ENCODE measurements around the gene ZDHHC9.

Gene ZDHHC9

DNA sequence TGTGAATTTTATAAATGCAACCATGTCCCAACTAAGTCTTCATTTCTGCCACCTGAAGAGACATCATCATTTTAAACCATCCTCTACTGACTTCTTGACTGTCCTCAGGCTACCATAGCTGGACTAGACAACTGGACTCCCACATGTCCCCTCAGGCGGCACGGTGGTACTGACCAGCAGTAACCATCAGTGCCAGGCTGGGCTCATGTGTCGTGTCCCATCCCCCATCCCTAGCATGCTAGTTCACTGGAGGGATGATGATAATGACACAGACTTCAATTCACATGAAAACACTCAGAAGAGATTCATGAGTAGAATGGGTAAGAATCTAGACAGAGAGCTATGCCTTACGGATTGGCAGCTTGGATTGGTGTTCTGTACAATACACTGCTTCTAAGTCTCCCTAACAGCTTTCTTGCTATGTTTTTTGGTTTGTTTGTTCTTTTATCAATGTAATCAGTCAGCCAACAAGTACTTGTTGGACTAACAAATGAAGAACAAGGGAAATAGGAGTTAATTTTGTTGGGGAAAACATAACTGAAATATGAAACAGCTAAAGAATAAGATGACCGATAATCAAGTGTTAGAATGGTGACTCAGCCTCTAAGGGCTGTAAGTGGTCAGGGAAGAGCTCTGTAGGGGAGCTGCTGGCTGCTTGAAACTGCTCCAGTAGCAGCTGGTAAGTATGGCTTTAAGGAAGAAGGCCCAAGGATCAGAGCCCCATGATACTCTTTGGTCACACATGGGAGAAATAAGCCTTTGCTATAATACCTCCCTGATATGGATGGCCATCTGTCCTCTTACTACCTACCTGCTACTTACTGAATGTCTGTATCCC is 10.3 kb downstream of the ZDHHC9 start:
- no peak overlapping the region for H3K27ac Mint-ChIP-seq
- H3K4me3 Mint-ChIP-seq, result no peak overlapping the region
- ATAC-seq (no peak), DNase-seq (no peak)
- no peaks in the 10 kb centered on the region for H3K4me1 Mint-ChIP-seq
- peaks cover 8% of the 10 kb centered on the region for H3K36me3 Mint-ChIP-seq (ENCODE audit: low read depth)
- H3K27me3 Mint-ChIP-seq, result no peaks in the 10 kb centered on the region
- no peaks in the 10 kb centered on the region for H3K9me3 Mint-ChIP-seq

- ATAC-seq (no peak), DNase-seq (no peak)
- Mint-ChIP-seq H3K36me3 (ENCODE audit: low read depth) (peaks cover 4% of the 10 kb centered on the region), H3K4me3 (no peak overlapping the region), H3K4me1 (peaks cover 1% of the 10 kb centered on the region), H3K9me3 (no peaks in the 10 kb centered on the region), H3K27ac (no peak overlapping the region), H3K27me3 (no peaks in the 10 kb centered on the region)
Measured at GRCh38 chrX:129831091-129831885, 12.4 kb downstream of the ZDHHC9 start.

DNA sequence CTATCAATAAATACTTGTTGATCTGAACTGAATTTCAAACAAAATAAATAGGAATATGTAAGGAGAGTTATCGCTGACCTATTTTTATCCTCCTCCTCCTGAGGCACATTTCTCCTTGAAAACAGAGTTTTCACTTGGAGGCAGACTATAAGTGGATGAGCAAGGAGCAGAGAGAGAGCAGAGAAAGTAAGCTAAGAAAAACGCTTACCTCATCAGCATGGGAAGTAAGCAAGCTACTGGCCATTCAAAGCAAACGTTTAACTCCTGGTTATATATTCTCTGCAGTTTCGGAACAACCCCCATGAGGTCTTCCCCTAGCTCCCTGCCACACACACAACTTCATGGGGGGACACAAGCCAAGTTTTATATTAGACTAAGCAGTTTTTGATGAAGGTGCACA is 13.2 kb downstream of the ZDHHC9 start:
- Mint-ChIP-seq H3K27ac (no peak overlapping the region), H3K4me3 (no peak overlapping the region), H3K9me3 (no peaks in the 10 kb centered on the region), H3K27me3 (no peaks in the 10 kb centered on the region), H3K36me3 (ENCODE audit: low read depth) (peaks cover 4% of the 10 kb centered on the region), H3K4me1 (peaks cover 5% of the 10 kb centered on the region)
- ATAC-seq (no peak), DNase-seq (no peak)

DNA sequence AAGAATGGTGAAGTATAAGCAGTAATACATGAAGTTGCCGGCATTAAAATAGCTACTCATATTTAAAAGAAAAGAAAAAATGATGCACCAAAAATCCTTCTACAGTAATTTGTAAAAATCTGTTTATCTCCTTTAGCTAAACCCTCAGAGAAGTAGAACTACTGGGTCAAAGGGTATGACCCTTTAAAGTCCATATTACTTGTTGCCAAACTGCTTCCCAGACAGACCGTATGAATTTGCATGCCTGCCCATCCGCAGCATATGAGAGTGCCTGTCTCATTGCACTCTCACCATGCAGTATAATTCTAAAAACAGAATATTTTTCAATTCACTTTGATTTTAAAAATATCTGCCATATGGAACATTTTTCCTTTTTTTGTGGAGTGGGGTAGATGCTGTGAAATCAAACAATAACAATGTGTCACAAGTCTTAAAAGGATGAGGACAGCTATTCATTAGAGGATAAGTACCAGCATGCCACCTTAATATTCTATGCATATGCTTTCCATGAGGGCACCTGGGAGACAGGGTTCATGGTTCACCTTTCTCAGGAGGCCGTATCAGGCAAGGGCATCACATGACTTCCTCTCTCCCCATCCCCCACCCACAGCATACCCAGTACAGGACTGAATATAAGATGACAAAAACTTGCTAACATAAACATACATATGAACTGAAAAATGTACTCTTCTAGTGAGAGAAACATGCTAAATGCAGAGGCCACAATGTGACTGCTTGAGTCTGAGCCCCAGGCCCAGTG is 17.8 kb downstream of the ZDHHC9 start:
- Mint-ChIP-seq H3K4me3 (no peak overlapping the region), H3K36me3 (ENCODE audit: low read depth) (peaks cover 8% of the 10 kb centered on the region), H3K27me3 (no peaks in the 10 kb centered on the region), H3K4me1 (peaks cover 12% of the 10 kb centered on the region), H3K27ac (no peak overlapping the region), H3K9me3 (no peaks in the 10 kb centered on the region)
- peak; percentile 2 for DNase-seq
- no peak for ATAC-seq

- no peaks in the 10 kb centered on the region for H3K9me3 Mint-ChIP-seq
- H3K27me3 Mint-ChIP-seq, result no peaks in the 10 kb centered on the region
- ATAC-seq (no peak), DNase-seq (no peak)
- no peak overlapping the region for H3K4me3 Mint-ChIP-seq
- peaks cover 12% of the 10 kb centered on the region for H3K4me1 Mint-ChIP-seq
- H3K36me3 Mint-ChIP-seq (ENCODE audit: low read depth), result peaks cover 8% of the 10 kb centered on the region
- H3K27ac Mint-ChIP-seq, result no peak overlapping the region
Measured at GRCh38 chrX:129824620-129825019, 19.1 kb downstream of the ZDHHC9 start.

DNA sequence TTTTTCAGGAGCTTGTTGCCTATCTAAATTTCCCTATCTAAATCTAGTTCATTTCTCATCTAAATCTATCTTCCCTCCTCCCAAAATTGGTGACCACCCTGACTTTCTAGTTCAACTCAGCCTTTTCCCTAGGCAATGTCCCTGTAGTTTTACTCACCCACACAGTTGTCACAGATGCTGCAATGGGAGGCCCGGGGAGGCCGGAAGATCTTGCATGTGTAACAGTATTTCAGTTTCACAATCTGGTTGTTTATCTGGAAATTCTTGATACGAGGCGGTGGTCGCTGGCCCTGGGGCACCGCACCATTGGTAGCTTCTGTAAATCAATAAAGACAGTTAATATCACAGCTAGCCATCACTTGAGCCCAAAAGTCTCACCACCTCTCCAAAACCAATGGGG is 20.2 kb downstream of the ZDHHC9 start:
- Mint-ChIP-seq H3K36me3 (ENCODE audit: low read depth) (peaks cover 5% of the 10 kb centered on the region), H3K27me3 (no peaks in the 10 kb centered on the region), H3K27ac (peak overlapping the region; percentile 65), H3K4me1 (peaks cover 12% of the 10 kb centered on the region), H3K9me3 (no peaks in the 10 kb centered on the region), H3K4me3 (peak overlapping the region; percentile 15)
- no peak for DNase-seq
- no peak for ATAC-seq

DNA sequence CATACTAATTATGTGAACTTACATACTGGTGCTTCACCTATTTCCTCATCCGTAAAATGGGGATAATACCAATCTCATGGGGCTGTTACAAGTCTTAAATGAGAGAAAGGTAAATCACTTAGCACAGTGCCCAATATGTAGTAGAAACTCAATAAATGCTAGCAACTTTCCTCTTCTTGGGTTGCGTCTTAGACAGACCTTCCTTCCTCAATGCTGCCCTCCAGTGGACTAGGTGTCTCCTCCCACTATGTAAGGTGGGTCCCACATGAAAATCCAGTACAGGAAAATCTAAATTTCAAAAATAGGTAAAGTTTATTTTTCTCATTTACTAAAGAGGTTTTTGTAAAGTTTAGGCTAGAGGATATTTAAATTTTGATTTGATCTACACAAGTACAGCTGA is 20.6 kb downstream of the ZDHHC9 start:
- H3K4me3 Mint-ChIP-seq, result no peak overlapping the region
- H3K4me1 Mint-ChIP-seq, result peaks cover 12% of the 10 kb centered on the region
- H3K27ac Mint-ChIP-seq, result peak overlapping the region; percentile 65
- no peaks in the 10 kb centered on the region for H3K27me3 Mint-ChIP-seq
- ATAC-seq (peak; percentile 69), DNase-seq (peak; percentile 41)
- no peaks in the 10 kb centered on the region for H3K9me3 Mint-ChIP-seq
- H3K36me3 Mint-ChIP-seq (ENCODE audit: low read depth), result peaks cover 4% of the 10 kb centered on the region

- H3K9me3 Mint-ChIP-seq, result no peaks in the 10 kb centered on the region
- no peaks in the 10 kb centered on the region for H3K27me3 Mint-ChIP-seq
- no peak overlapping the region for H3K4me3 Mint-ChIP-seq
- DNase-seq (no peak), ATAC-seq (no peak)
- peaks cover 1% of the 10 kb centered on the region for H3K4me1 Mint-ChIP-seq
- H3K36me3 Mint-ChIP-seq (ENCODE audit: low read depth), result peaks cover 5% of the 10 kb centered on the region
- H3K27ac Mint-ChIP-seq, result no peak overlapping the region
Measured at GRCh38 chrX:129818123-129818522, 25.6 kb downstream of the ZDHHC9 start.

GRCh38 chrX:129813662-129814368 is 29.9 kb downstream of the ZDHHC9 start:
- Mint-ChIP-seq H3K4me3 (no peak overlapping the region), H3K27me3 (no peaks in the 10 kb centered on the region), H3K36me3 (ENCODE audit: low read depth) (peaks cover 26% of the 10 kb centered on the region), H3K4me1 (peaks cover 11% of the 10 kb centered on the region), H3K9me3 (no peaks in the 10 kb centered on the region), H3K27ac (no peak overlapping the region)
- DNase-seq, result no peak
- ATAC-seq, result no peak

DNA sequence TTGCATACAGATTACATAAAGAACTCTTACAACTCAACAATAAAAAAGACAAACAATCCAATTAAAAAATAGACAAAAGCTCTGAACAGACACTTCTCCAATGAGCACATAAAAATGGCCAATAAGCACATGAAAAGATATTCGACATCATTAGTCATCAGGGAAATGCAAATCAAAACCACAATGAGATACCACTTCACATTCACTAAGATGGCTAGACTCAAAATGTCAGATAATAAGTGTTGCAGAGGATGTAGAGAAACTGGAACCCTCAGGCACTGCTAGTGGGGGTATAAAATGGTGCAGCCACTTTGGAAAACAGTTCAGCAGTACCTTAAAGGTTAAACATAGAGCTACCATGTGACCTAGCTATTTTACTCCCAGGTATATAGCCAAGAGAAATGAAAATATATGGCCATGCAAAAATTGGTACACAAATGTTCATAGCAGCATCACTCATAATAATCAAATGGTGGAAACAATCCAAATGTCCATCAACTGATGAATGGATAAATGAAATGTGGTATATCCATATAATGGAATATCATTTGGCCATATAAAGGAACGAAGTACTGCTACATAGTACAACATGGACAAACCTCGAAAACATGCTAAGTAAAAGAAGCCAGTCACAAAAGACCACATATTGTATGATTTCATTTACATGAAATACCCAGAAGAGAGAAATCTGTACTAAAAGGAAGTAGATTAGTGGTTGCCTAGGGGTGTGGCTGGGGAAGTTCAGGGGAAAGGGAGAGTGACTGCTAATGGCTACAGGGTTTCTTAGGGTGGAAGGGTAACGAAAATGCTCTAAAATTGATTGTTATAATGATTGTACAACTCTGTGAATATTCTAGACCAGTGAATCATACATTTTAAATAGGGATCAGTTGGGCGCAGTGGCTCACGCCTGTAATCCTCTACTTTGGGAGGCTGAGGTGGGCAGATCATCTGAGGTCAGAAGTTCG is 34.6 kb downstream of the ZDHHC9 start:
- H3K27me3 Mint-ChIP-seq, result no peaks in the 10 kb centered on the region
- H3K4me3 Mint-ChIP-seq, result peak overlapping the region; percentile 36
- peak; percentile 93 for ATAC-seq
- DNase-seq, result no peak
- peaks cover 30% of the 10 kb centered on the region for H3K36me3 Mint-ChIP-seq (ENCODE audit: low read depth)
- H3K27ac Mint-ChIP-seq, result peak overlapping the region; percentile 59
- H3K9me3 Mint-ChIP-seq, result no peaks in the 10 kb centered on the region
- H3K4me1 Mint-ChIP-seq, result peaks cover 20% of the 10 kb centered on the region

DNA sequence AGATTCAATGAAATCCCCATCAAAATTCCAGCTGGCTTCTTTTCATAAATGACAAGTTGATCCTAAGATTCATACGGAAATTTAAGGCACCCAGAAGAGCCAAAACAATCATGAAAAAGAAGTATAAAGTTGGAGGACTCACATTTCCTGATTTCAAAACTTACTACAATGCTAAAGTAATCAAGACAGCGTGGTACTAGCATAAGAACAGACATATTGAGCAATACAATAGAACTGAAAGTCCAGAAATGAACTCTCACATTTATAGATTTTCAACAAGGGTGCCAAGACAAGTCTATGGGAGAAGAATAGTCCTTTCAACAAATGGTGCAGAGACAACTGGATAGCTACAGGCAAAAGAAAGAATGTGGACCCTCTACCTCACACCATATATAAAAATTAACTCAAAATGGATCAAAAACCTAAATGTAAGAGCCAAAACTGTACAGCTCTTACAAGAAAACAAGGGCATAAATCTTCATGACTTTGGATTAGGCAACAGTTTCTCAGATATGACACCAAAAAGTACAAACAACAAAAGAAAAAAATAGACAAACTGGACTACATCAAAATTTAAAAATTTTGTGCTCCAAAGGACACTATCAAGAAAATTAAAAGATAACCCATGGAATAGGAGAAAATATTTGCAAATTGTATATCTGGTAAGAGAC is 35.4 kb downstream of the ZDHHC9 start:
- peaks cover 23% of the 10 kb centered on the region for H3K4me1 Mint-ChIP-seq
- DNase-seq, result no peak
- no peak overlapping the region for H3K4me3 Mint-ChIP-seq
- H3K27ac Mint-ChIP-seq, result peak overlapping the region; percentile 59
- peaks cover 28% of the 10 kb centered on the region for H3K36me3 Mint-ChIP-seq (ENCODE audit: low read depth)
- H3K27me3 Mint-ChIP-seq, result no peaks in the 10 kb centered on the region
- no peaks in the 10 kb centered on the region for H3K9me3 Mint-ChIP-seq
- no peak for ATAC-seq

DNA sequence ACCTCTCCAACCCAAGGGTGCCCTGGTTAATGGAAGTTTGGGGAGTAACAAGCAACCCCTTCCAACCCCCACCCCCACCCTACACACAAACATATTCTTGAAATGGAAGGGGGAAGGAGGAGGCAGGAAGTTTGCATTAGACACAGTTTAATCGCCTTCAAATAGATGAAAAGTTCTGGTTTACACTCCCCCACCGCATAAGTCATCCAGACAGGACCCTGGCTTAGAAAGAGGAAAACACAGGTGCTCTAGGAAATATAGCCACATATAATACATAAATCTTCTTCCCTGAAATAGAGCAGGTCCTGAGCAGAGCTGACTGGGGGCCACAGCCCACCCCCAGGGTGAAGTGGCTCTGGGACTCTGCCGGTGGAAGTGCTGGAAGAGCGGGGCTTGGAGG is 38.9 kb downstream of the ZDHHC9 start:
- Mint-ChIP-seq H3K4me3 (no peak overlapping the region), H3K27ac (no peak overlapping the region), H3K9me3 (no peaks in the 10 kb centered on the region), H3K27me3 (no peaks in the 10 kb centered on the region), H3K36me3 (ENCODE audit: low read depth) (peaks cover 15% of the 10 kb centered on the region), H3K4me1 (peaks cover 26% of the 10 kb centered on the region)
- DNase-seq (no peak), ATAC-seq (no peak)

DNA sequence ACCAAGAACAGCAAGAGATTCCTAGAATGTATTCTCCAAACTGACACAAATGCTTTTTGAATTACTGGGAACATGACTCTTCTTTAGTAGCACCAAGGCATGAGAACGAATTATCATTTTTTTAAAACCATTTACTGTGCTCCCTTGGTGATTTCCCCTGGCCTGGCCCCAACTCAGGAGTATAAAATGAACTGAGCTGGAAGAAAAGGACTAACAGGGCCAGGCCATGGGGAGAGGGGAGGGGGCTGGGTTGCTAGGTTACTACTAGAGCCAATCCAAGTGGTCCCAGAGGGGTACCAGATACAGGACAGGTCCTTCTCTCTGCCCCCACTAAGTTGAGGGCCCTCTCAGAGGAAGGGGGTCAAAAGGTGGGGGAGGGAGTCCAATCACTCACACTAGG is 40.8 kb downstream of the ZDHHC9 start:
- DNase-seq (no peak), ATAC-seq (no peak)
- Mint-ChIP-seq H3K4me1 (peaks cover 29% of the 10 kb centered on the region), H3K4me3 (no peak overlapping the region), H3K9me3 (no peaks in the 10 kb centered on the region), H3K27me3 (no peaks in the 10 kb centered on the region), H3K36me3 (ENCODE audit: low read depth) (peaks cover 15% of the 10 kb centered on the region), H3K27ac (no peak overlapping the region)

All from activated naive CD8-positive, alpha-beta T cell treated with anti-CD3 and anti-CD28 coated beads, Interleukin-2, amount 50 U/mL, for 24 hours (primary cell).